Measurements from ENCODE around the gene NF2. TPM values are rescaled to one million over a fixed set of nuclear protein-coding genes. Genes with fewer than 3 reads are reported as not detected.

The NF2 gene
- total RNA-seq, 4 donors from 2014 or later: 17.7 to 52.9 (median 33.8) TPM

- no peaks in the 10 kb centered on the region for H3K4me1 ChIP-seq
- H3K4me3 ChIP-seq: no peak overlapping the region
- TF ChIP-seq CTCF (IDR thresholded peaks at IDR 0.05): no peak
- TF ChIP-seq POLR2A (IDR thresholded peaks at IDR 0.05): no peak
- intact Hi-C loops (cut with DNase I; ENCODE audit: low total_unique reads): no loop called here
- no peaks in the 10 kb centered on the region for H3K9me3 ChIP-seq
- H3K36me3 ChIP-seq: no peaks in the 10 kb centered on the region
- H3K27ac ChIP-seq: no peak overlapping the region
- no peaks in the 10 kb centered on the region for H3K27me3 ChIP-seq
- DNase-seq: no peak
Measured at GRCh38 chr22:29651652-29652051, 48.2 kb downstream of the NF2 start.

GRCh38 chr22:29654420-29654819, 51.0 kb downstream of the NF2 start:
- intact Hi-C loops (cut with DNase I; ENCODE audit: low total_unique reads): no loop called here

GRCh38 chr22:29654882-29655281, 51.4 kb downstream of the NF2 start:
- Histone ChIP-seq H3K27me3 (no peaks in the 10 kb centered on the region), H3K4me3 (no peak overlapping the region), H3K4me1 (no peaks in the 10 kb centered on the region), H3K27ac (no peak overlapping the region), H3K36me3 (no peaks in the 10 kb centered on the region), H3K9me3 (no peaks in the 10 kb centered on the region)
- intact Hi-C loops (cut with DNase I; ENCODE audit: low total_unique reads): no loop called here
- TF ChIP-seq CTCF (IDR thresholded peaks at IDR 0.05) (no peak), POLR2A (IDR thresholded peaks at IDR 0.05) (no peak)
- DNase-seq: no peak

More at GRCh38 chr22:29654420-29654819, 51.0 kb downstream of the NF2 start:
- no peaks in the 10 kb centered on the region for H3K36me3 ChIP-seq
- TF ChIP-seq POLR2A (IDR thresholded peaks at IDR 0.05): no peak
- TF ChIP-seq CTCF (IDR thresholded peaks at IDR 0.05): no peak
- no peaks in the 10 kb centered on the region for H3K9me3 ChIP-seq
- H3K27ac ChIP-seq: no peak overlapping the region
- H3K27me3 ChIP-seq: no peaks in the 10 kb centered on the region
- H3K4me3 ChIP-seq: no peak overlapping the region
- H3K4me1 ChIP-seq: no peaks in the 10 kb centered on the region
- DNase-seq: no peak

- no peaks in the 10 kb centered on the region for H3K27me3 ChIP-seq
- intact Hi-C loops (cut with DNase I; ENCODE audit: low total_unique reads): no loop called here
- H3K4me1 ChIP-seq: no peaks in the 10 kb centered on the region
- H3K9me3 ChIP-seq: no peaks in the 10 kb centered on the region
- no peak overlapping the region for H3K27ac ChIP-seq
- H3K4me3 ChIP-seq: no peak overlapping the region
- no peak for DNase-seq
- no peak for TF ChIP-seq CTCF (IDR thresholded peaks at IDR 0.05)
- TF ChIP-seq POLR2A (IDR thresholded peaks at IDR 0.05): no peak
- H3K36me3 ChIP-seq: no peaks in the 10 kb centered on the region
Measured at GRCh38 chr22:29658176-29658575, 54.7 kb downstream of the NF2 start.

- Histone ChIP-seq H3K27me3 (no peaks in the 10 kb centered on the region), H3K4me3 (no peak overlapping the region), H3K9me3 (no peaks in the 10 kb centered on the region), H3K27ac (no peak overlapping the region), H3K36me3 (no peaks in the 10 kb centered on the region), H3K4me1 (no peaks in the 10 kb centered on the region)
- no peak for TF ChIP-seq POLR2A (IDR thresholded peaks at IDR 0.05)
- no peak for TF ChIP-seq CTCF (IDR thresholded peaks at IDR 0.05)
- no peak for DNase-seq
- intact Hi-C loops (cut with DNase I; ENCODE audit: low total_unique reads): no loop called here
Measured at GRCh38 chr22:29660021-29660420, 56.6 kb downstream of the NF2 start.
